Measurements from ENCODE around the gene CCDC81.

The CCDC81 gene

GRCh38 chr11:86377972-86378371, 3.3 kb downstream of the CCDC81 start:
- no peak overlapping the region for H3K27ac ChIP-seq (ENCODE audit: low read depth, low read length)
- no peaks in the 10 kb centered on the region for H3F3A ChIP-seq (ENCODE audit: control insufficient read depth, insufficient read depth)
- TF ChIP-seq CTCF (IDR thresholded peaks at IDR 0.05; ENCODE audit: low read depth, low read length, poor library complexity, severe bottlenecking) (no peak), EZH2phosphoT487 (IDR thresholded peaks at IDR 0.05; ENCODE audit: borderline replicate concordance, low read length) (no peak)
- no peaks in the 10 kb centered on the region for H3K36me3 ChIP-seq (ENCODE audit: control insufficient read depth, low read length)
- H4K20me1 ChIP-seq (ENCODE audit: control insufficient read depth, insufficient read depth, low read depth, low read length), result no peaks in the 10 kb centered on the region
- H3K79me2 ChIP-seq (ENCODE audit: control insufficient read depth, low read length), result no peaks in the 10 kb centered on the region
- H3K9me3 ChIP-seq (ENCODE audit: control insufficient read depth, insufficient read depth, low read length), result no peaks in the 10 kb centered on the region
- H3K9me2 ChIP-seq (replicated peaks; ENCODE audit: control insufficient read depth, low read length), result no peaks in the 10 kb centered on the region
- no peak overlapping the region for H3K4me2 ChIP-seq (ENCODE audit: low read length)
- no peaks in the 10 kb centered on the region for H3K4me1 ChIP-seq (ENCODE audit: control insufficient read depth, low read length)
- no peak overlapping the region for H3K4me3 ChIP-seq (ENCODE audit: low read length)
- H3K27me3 ChIP-seq (ENCODE audit: control insufficient read depth, low read length), result peaks cover 5% of the 10 kb centered on the region; the same call in 1 of the 2 replicates

GRCh38 chr11:86380295-86381059, 5.8 kb downstream of the CCDC81 start:
- no peaks in the 10 kb centered on the region for H3K79me2 ChIP-seq (ENCODE audit: control insufficient read depth, low read length)
- H3F3A ChIP-seq (ENCODE audit: control insufficient read depth, insufficient read depth), result no peaks in the 10 kb centered on the region
- no peak overlapping the region for H3K4me2 ChIP-seq (ENCODE audit: low read length)
- no peaks in the 10 kb centered on the region for H3K27me3 ChIP-seq (ENCODE audit: control insufficient read depth, low read length)
- H3K9me3 ChIP-seq (ENCODE audit: control insufficient read depth, insufficient read depth, low read length), result no peaks in the 10 kb centered on the region
- TF ChIP-seq EZH2phosphoT487 (IDR thresholded peaks at IDR 0.05; ENCODE audit: borderline replicate concordance, low read length) (no peak), CTCF (IDR thresholded peaks at IDR 0.05; ENCODE audit: low read depth, low read length, poor library complexity, severe bottlenecking) (no peak)
- H3K4me1 ChIP-seq (ENCODE audit: control insufficient read depth, low read length), result no peaks in the 10 kb centered on the region
- no peak overlapping the region for H3K27ac ChIP-seq (ENCODE audit: low read depth, low read length)
- no peak overlapping the region for H3K4me3 ChIP-seq (ENCODE audit: low read length)
- no peaks in the 10 kb centered on the region for H4K20me1 ChIP-seq (ENCODE audit: control insufficient read depth, insufficient read depth, low read depth, low read length)
- no peaks in the 10 kb centered on the region for H3K9me2 ChIP-seq (replicated peaks; ENCODE audit: control insufficient read depth, low read length)
- no peaks in the 10 kb centered on the region for H3K36me3 ChIP-seq (ENCODE audit: control insufficient read depth, low read length)

GRCh38 chr11:86383041-86383955, 8.6 kb downstream of the CCDC81 start:
- Histone ChIP-seq H3K79me2 (ENCODE audit: control insufficient read depth, low read length) (no peaks in the 10 kb centered on the region), H4K20me1 (ENCODE audit: control insufficient read depth, insufficient read depth, low read depth, low read length) (no peaks in the 10 kb centered on the region), H3K9me3 (ENCODE audit: control insufficient read depth, insufficient read depth, low read length) (no peaks in the 10 kb centered on the region), H3K4me1 (ENCODE audit: control insufficient read depth, low read length) (no peaks in the 10 kb centered on the region), H3K36me3 (ENCODE audit: control insufficient read depth, low read length) (no peaks in the 10 kb centered on the region), H3K27ac (ENCODE audit: low read depth, low read length) (no peak overlapping the region), H3K4me2 (ENCODE audit: low read length) (no peak overlapping the region), H3K4me3 (ENCODE audit: low read length) (no peak overlapping the region), H3K27me3 (ENCODE audit: control insufficient read depth, low read length) (no peaks in the 10 kb centered on the region), H3F3A (ENCODE audit: control insufficient read depth, insufficient read depth) (no peaks in the 10 kb centered on the region), H3K9me2 (replicated peaks; ENCODE audit: control insufficient read depth, low read length) (no peaks in the 10 kb centered on the region)
- no peak for TF ChIP-seq CTCF (IDR thresholded peaks at IDR 0.05; ENCODE audit: low read depth, low read length, poor library complexity, severe bottlenecking)
- no peak for TF ChIP-seq EZH2phosphoT487 (IDR thresholded peaks at IDR 0.05; ENCODE audit: borderline replicate concordance, low read length)
